NK-92 (cell line): Measurements from ENCODE around the gene XPO5.

ENCODE experiments used
- DNase-seq: peaks from one replicate; lab custom pipeline; 2025; ENCODE audit not compliant: unreplicated experiment; lab: John Stamatoyannopoulos, UW

XPO5 gene

DNA sequence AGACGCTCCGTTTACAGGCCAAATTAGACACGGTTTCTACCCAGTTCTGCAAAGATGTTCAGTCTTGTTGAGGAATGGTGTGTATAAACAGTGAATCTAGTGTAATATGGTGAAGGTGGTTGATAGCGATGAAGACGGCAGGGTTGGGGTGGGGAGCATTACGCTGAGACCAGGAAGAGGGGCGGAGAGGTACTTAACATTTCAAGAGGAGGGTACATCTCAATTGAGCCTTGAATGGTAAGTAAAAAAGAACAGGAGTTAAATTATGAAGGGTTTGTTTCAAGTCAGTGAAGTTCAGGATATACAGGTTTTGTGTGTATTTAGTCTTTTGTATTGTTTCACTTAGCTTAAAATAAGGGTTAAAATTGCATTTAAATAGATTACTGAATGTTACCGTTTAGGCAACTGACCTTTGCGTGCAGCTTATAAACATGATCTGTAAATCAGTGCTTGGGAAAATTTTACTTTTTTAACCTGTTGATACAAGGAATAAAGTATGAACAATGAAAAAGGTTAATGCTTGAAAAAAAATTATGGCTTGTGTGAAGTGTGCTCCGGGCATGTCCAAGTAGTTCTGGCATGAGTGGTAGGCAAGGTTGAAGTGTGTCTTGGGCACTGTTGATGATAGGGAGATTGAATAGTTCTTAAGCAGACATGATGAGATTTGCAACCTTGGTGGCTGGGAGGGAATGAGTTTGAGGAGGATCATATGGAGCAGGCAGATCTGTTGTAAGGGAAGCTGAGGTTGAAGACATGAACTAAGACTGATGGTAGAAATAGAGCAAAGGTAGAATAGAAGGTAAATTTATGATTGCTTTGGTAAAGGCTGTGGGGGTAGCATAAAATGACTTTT is 58.1 kb downstream of the XPO5 start:
- DNase-seq: no peak

- DNase-seq: peak; percentile 74
Measured at GRCh38 chr6:43516697-43517504, 58.9 kb downstream of the XPO5 start, which contains the start of the genes POLR1C and YIPF3. Gene POLR1C (plus strand): TSS chr6:43517089. CDS start chr6:43517110, 21 bp downstream. Gene YIPF3 (minus strand): TSS chr6:43516926. CDS start chr6:43516807, 119 bp downstream.

DNA sequence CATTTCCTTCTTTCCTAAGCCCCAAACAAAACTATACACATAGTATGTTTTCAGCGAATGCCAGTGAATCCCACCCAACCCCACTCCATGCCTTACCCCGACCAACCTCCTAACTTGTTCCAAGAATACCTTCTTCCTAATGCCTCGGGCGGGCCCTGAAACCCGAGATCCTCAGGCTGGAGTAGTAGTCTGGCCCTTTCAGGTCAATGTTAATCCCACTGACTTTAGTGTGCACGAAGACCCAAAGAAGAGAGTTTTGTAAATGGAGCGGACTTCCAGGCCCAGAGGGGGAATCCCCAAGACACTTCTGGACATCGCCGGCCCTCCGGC is 59.5 kb downstream of the XPO5 start:
- DNase-seq: no peak

GRCh38 chr6:43515808-43516207 is 60.0 kb downstream of the XPO5 start:
- no peak for DNase-seq

DNA sequence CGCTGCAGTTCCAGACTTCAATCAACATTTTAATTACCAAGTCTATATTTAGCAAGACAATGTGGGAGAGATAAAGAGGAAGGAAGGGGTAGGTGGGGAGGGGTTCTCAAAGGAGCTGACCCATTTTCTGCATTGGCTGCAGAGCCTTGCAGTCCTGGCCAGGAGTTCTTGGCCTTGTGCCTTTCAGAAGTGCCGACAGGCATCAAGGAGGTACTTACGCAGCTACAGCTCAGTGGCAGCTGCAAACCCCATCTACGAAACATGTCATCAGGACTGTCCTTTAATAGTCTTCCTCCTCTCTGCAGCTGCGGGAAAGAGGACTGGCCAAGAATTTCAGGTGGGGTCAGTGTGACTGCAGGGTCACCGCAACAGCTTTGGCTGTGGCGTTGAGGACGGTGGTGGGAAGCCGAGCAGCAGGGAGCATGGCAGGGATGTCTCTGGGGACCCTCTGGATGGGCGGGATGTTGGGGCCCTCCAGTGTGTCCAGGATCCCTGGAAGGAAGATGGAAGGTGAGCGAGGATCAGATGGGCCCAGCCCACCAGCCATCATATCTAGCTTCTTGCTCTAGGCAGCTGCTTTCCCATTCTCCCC is 63.9 kb downstream of the XPO5 start:
- DNase-seq: no peak

GRCh38 chr6:43510827-43511163 is 65.0 kb downstream of the XPO5 start:
- no peak for DNase-seq

GRCh38 chr6:43509984-43510826 is 65.6 kb downstream of the XPO5 start, which contains the start of gene LRRC73:
Gene LRRC73 (minus strand): TSS chr6:43510346. CDS start chr6:43509785, 561 bp downstream.
- DNase-seq: no peak

DNA sequence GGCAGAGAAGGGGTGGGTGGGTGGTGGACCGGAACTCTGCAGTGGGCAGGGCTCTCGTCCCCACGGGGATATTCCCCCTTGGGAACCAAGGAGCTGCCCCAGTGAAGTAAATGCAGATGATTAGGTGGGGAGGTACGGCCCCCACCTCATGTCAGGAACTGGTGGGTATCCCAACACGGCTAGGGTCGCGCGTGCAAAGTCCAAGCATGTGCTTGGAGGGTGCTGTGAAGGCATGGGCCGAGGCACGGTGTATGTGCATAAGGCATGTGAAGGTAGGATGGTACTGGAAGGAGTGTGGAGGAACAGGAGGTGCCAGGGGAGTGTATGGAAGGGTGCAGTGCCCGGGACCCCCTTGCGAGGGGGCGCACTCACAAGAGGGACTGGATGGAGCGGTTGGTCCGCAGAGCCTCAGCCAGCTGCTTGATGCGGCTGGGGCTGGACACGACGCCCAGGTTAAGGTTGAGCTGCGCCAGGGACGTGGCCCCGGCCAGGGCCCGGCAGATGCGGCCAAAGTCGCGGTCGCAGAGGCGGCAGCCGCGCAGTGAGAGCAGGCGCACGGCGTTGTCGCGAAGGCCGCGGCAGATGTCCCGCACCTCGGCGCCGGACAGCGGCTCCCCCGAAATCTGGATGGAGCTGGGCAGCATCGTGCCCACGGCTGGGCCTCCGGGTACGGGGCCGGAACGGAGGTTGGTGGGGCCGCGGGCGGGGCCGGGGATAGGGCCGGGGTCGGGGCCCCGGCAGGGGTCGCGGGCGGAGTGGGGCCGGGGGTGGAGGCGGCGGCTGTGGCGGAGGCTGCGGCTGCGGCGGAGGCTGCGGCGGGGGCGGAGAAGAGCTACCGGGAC is 66.5 kb downstream of the XPO5 start:
- no peak for DNase-seq

GRCh38 chr6:43508481-43509141 is 67.2 kb downstream of the XPO5 start:
- no peak for DNase-seq

GRCh38 chr6:43506667-43507471 is 69.0 kb downstream of the XPO5 start:
- no peak for DNase-seq

DNA sequence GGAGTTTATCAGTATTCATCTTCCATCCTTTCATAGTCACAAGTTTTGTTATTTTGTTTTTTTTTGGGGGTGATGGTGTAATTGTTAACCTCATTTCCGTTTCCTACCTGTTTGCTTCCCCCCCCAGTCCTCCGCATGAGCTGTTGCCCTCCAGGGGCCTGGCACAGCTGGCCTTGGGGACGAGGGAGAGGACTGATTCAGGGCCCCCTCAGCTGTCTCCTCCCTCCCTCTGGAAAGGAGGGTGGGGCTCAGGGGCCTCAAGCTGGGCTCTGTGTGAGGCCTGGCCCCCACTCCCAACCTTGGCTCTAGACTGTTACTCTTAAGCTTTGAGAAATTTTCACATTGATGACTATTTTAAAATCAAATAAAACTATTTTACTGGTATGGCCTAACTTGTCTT is 69.7 kb downstream of the XPO5 start:
- DNase-seq: no peak

DNA sequence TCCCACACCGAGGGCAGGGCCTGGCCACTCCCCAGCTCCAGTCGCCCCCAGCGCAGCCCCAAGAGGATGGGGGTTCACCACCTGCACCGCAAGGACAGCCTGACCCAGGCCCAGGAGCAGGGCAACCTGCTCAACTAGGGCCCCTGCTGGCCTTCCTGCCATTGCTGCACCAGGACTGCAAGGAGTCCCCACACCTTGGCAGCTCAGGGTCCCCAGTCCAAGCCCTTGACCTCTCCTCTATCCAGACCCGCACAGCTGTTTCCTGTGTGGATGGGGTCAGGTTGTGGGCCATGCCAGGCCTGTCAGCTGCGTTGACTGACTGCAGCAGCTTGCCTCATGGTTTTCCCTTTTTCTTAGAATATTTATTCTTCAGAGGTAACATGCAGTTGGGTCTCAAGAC is 70.1 kb downstream of the XPO5 start:
- DNase-seq: no peak

DNA sequence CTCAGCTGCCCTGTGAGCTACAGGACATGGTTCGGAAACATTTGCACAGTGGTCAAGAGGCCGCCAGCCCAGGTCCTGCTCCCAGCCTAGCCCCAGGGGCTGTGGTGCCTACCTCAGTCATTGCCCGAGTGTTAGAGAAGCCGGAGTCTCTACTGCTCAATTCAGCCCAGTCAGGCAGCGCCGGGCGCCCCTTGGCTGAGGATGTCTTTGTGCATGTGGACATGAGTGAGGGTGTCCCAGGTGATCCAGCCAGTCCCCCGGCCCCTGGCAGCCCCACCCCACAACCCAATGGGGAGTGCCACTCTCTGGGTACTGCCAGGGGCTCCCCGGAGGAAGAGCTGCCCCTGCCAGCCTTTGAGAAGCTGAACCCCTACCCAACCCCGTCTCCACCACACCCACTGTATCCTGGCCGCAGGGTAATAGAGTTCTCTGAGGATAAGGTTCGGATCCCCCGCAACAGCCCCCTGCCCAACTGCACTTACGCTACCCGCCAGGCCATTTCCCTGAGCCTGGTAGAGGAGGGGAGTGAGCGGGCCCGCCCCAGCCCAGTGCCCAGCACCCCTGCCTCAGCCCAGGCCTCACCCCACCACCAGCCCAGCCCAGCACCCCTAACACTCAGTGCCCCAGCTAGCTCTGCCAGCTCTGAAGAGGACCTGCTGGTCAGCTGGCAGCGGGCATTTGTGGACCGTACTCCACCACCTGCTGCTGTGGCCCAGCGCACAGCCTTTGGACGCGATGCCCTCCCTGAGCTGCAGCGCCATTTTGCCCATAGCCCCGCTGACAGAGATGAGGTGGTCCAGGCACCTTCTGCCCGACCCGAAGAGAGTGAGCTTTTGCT is 70.9 kb downstream of the XPO5 start:
- DNase-seq: no peak

DNA sequence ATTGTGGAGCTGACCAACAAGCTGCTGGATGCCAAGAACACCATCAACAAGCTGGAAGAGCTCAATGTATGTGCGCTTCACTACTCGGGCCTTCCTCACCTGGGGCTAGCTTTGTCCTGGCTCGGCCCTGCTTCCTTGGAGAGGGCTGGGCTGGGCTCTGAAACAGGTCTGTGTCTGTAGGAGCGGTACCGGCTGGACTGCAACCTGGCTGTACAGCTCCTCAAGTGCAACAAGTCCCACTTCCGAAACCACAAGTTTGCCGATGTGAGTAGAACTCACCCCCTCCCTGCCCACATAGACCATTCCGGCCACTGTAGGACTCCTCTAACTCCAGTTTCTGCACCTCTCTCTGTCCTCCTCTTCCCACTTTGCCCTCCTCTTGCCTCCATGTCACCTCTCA is 72.4 kb downstream of the XPO5 start:
- no peak for DNase-seq

GRCh38 chr6:43502666-43503065 is 73.2 kb downstream of the XPO5 start:
- no peak for DNase-seq

DNA sequence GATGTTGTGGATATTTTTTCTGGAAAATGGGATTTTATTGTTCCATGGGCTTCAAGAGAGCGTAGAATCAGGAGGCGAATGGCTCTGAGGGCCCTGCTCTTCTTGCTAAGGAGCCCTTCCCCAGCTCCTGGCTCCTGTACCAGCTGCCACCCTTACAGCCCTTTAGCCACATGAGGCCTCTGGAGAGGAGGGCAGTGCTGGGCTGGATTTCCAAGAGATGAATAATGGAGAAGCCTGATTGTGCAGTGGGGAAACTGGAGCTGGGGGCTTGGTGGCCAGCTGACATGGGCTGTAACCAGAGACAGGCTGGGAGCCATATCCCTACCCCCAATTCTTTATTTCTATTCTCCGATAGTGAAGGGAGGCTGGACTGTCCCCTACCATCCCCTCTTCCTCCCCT is 74.9 kb downstream of the XPO5 start:
- no peak for DNase-seq

DNA sequence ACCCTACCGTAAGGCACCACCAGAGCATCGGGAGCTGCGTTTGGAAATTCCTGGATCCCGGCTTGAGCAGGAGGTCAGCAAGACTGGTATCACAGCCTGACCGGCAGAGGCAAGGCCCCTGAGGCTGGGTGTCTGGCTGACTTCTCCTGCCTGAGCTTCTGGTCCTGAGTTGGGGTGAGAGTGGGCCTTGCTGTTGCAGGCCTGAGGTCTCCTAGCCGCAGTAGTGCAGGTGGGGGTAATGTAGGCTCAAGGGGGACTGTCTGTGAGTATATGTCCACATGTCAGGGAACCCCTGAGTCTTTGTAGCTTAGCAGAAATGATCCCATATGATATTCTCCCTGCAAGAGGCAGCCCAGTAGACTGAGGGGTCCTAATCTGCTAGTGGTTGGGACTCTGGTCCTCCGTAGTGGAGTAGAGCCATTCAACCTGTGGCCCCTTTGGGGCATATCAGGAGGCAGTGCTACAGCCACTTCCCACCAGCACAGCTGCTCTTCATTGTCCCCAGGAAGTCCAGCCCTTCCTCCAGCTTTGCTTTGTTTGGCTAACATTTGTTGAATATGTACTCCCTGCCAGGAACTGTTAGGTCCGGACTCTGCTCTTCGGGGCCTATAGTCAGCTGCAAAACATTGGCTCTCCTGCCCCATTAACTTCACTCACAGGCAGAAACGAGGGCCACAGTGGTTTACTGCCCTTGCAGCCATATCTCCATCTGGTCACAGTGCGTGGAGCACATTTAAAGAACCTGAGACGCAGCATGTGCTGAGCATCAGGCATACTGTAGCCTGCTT is 76.6 kb downstream of the XPO5 start:
- no peak for DNase-seq
